SK-N-SH treated with all-trans-retinoic acid at 6 μM for 48 hours (cell line): ENCODE measurements around the gene ASS1.

Experiments used
- ATAC-seq: fragments of 200-7000 bp; cut with Tn5 transposase; 3 replicates; pipeline ENCODE4 v1.9.1; 2020; ENCODE audit warnings: mild to moderate bottlenecking, moderate library complexity
- ARNTL ChIP-seq: fragments of 450-650 bp; formaldehyde crosslinking; IDR thresholded peaks from 2 replicates; pipeline ENCODE4 v1.5.0; 2020; ENCODE audit warnings: low read depth, mild to moderate bottlenecking, moderate library complexity, borderline replicate concordance
- BACH2 ChIP-seq: fragments of 250-450 bp; sonication (Bioruptor Pico); IDR thresholded peaks from 2 replicates; pipeline ENCODE4 v1.9.0; 2021; ENCODE audit warnings: mild to moderate bottlenecking, borderline replicate concordance
- CSDC2 ChIP-seq: fragments of 250-450 bp; sonication (Bioruptor Pico); IDR thresholded peaks from 2 replicates; pipeline ENCODE4 v1.5.0; 2020; ENCODE audit warnings: mild to moderate bottlenecking, moderate library complexity
- GLIS3 ChIP-seq: fragments of 250-450 bp; sonication (Bioruptor Pico); IDR thresholded peaks from 2 replicates; pipeline ENCODE4 v1.5.0; 2020; ENCODE audit warnings: mild to moderate bottlenecking, moderate library complexity
- OSR1 ChIP-seq: fragments of 250-450 bp; sonication (Bioruptor Pico); IDR thresholded peaks from 2 replicates; pipeline ENCODE4 v1.8.0; 2022; ENCODE audit warnings: moderate library complexity, mild to moderate bottlenecking, inconsistent platforms
- PPARA ChIP-seq: fragments of 250-450 bp; sonication (Bioruptor Pico); IDR thresholded peaks from 2 replicates; pipeline ENCODE4 v1.5.0; 2020; ENCODE audit warnings: mild to moderate bottlenecking, borderline replicate concordance
- RARB ChIP-seq: fragments of 250-450 bp; sonication (Bioruptor Pico); IDR thresholded peaks from 2 replicates; pipeline ENCODE4 v1.8.0; 2021; ENCODE audit warnings: mild to moderate bottlenecking, moderate library complexity
- SNAI2 ChIP-seq: fragments of 250-450 bp; sonication (Bioruptor Pico); IDR thresholded peaks from 2 replicates; pipeline ENCODE4 v1.5.0; 2020; ENCODE audit warnings: mild to moderate bottlenecking, moderate library complexity
- TCF4 ChIP-seq: fragments of 250-450 bp; sonication (Bioruptor Pico); IDR thresholded peaks from 2 replicates; pipeline ENCODE4 v1.8.0; 2021; ENCODE audit warnings: mild to moderate bottlenecking, moderate library complexity, borderline replicate concordance
- TOX ChIP-seq: fragments of 250-450 bp; sonication (Bioruptor Pico); IDR thresholded peaks from 2 replicates; pipeline ENCODE4 v1.8.0; 2021; ENCODE audit warnings: mild to moderate bottlenecking, moderate library complexity, borderline replicate concordance
- ZC3H10 ChIP-seq: fragments of 250-450 bp; sonication (Bioruptor Pico); IDR thresholded peaks from 2 replicates; pipeline ENCODE4 v1.5.1; 2021; ENCODE audit warnings: mild to moderate bottlenecking, moderate library complexity
- ZFP3 ChIP-seq: fragments of 250-450 bp; sonication (Bioruptor Pico); IDR thresholded peaks from 2 replicates; pipeline ENCODE4 v1.5.0; 2020; ENCODE audit warnings: mild to moderate bottlenecking, moderate library complexity
- ZFP30 ChIP-seq: fragments of 450-650 bp; formaldehyde crosslinking; IDR thresholded peaks from 2 replicates; pipeline ENCODE4 v1.5.0; 2022; ENCODE audit warnings: mild to moderate bottlenecking, moderate library complexity
- ZNF70 ChIP-seq: fragments of 450-650 bp; formaldehyde crosslinking; IDR thresholded peaks from 2 replicates; pipeline ENCODE4 v1.5.0; 2020; ENCODE audit warnings: mild to moderate bottlenecking, moderate library complexity
- ZNF8 ChIP-seq: fragments of 450-650 bp; formaldehyde crosslinking; IDR thresholded peaks from 2 replicates; pipeline ENCODE4 v1.5.0; 2020; ENCODE audit warnings: mild to moderate bottlenecking, moderate library complexity
- TF ChIP-seq, protein P1 (sequence below): fragments of 250-450 bp; sonication (Bioruptor Pico); IDR thresholded peaks from 2 replicates; pipeline ENCODE4 v1.8.0; 2020; ENCODE audit warnings: mild to moderate bottlenecking, moderate library complexity, borderline replicate concordance
- TF ChIP-seq, protein P2 (sequence below): fragments of 250-450 bp; sonication (Bioruptor Pico); IDR thresholded peaks from 2 replicates; pipeline ENCODE4 v1.8.0; 2021; ENCODE audit warnings: low read depth, mild to moderate bottlenecking, moderate library complexity, borderline replicate concordance
- TF ChIP-seq, protein P3 (sequence below): fragments of 250-450 bp; sonication (Bioruptor Pico); IDR thresholded peaks from 2 replicates; pipeline ENCODE4 v1.5.0; 2020; ENCODE audit warnings: mild to moderate bottlenecking, moderate library complexity
- TF ChIP-seq, protein P4 (sequence below): fragments of 250-450 bp; sonication (Bioruptor Pico); IDR thresholded peaks from 2 replicates; pipeline ENCODE4 v1.5.1; 2020; ENCODE audit warnings: low read depth, mild to moderate bottlenecking, moderate library complexity

ASS1 gene

DNA sequence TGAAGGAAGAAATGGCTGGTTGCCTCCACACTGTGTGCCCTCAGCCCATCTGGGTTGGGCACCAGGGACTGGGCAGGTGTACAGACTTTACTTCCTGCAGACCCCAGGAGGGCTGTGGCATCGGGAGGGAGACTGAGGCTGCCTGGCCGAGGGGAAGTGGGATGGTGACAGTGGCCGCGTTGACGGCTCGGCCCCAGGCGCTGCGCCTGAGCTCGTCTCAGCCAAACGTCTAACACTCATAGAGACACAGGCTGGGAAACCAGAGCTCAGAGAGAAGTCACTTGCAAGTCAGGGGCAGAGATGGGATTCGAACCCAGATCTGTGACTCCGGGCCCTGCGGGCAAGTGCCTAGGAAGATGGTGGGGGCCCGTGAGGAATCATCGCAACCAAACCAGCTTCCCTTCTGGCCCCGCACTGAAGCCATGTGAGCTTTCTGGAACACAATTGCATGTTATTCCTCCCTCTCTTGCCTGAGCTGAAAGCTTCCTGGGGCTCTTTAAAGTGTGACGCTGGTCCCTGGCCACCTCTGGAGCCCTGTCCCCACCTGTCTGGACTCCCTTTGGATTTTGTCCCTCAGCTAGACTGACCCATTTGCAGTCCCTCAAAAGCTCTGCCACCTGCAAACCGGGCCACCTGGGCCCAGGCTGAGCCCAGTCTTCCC is 81.6 kb downstream of the ASS1 start (continued):
- TF ChIP-seq, protein P1, sequence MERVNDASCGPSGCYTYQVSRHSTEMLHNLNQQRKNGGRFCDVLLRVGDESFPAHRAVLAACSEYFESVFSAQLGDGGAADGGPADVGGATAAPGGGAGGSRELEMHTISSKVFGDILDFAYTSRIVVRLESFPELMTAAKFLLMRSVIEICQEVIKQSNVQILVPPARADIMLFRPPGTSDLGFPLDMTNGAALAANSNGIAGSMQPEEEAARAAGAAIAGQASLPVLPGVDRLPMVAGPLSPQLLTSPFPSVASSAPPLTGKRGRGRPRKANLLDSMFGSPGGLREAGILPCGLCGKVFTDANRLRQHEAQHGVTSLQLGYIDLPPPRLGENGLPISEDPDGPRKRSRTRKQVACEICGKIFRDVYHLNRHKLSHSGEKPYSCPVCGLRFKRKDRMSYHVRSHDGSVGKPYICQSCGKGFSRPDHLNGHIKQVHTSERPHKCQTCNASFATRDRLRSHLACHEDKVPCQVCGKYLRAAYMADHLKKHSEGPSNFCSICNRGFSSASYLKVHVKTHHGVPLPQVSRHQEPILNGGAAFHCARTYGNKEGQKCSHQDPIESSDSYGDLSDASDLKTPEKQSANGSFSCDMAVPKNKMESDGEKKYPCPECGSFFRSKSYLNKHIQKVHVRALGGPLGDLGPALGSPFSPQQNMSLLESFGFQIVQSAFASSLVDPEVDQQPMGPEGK (CRISPR knock-in tag) = no peak
- TF ChIP-seq, protein P2, sequence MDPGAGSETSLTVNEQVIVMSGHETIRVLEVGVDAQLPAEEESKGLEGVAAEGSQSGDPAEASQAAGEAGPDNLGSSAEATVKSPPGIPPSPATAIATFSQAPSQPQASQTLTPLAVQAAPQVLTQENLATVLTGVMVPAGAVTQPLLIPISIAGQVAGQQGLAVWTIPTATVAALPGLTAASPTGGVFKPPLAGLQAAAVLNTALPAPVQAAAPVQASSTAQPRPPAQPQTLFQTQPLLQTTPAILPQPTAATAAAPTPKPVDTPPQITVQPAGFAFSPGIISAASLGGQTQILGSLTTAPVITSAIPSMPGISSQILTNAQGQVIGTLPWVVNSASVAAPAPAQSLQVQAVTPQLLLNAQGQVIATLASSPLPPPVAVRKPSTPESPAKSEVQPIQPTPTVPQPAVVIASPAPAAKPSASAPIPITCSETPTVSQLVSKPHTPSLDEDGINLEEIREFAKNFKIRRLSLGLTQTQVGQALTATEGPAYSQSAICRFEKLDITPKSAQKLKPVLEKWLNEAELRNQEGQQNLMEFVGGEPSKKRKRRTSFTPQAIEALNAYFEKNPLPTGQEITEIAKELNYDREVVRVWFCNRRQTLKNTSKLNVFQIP = no peak
- TF ChIP-seq, all 23 proteins: peak for 0

DNA sequence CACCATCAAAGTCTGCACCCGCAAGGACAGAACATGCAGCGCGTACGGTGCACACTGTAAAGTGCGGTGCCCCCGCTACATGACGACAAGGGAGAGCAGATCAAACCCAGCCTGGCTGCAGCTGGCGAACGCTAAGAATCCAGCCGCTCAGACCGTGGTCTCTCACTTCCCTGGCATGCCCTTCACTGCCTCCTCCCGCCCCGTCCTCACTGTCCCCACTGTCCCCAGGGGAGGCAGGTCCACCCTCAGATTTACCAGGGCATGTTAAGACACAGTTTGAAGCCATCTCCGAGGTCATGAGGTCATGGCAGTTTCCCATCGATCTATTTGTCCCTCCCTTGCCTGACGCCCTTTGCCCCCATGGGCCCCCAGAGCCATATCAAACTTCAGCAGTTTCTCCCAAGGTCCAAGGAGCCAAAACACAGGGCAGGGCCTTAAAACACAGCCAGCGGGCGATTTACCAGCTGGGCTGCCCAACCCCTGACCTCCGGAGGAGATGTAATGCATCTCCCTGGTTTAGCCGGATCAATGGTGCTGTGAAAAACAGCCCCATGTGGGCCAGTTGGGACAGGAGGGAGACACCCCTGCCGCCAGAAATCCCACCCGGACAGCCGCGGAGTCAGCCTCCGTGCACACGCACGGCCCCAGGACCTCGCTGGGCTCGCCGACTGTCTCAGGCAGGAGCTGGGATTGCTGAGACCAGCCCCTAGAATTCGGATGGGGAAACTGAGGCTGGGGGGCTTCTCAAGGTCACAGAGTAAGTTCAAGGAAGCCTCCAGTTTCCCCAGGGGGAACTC is 82.3 kb downstream of the ASS1 start:
- TF ChIP-seq, protein P1 (CRISPR knock-in tag) = no peak
- TF ChIP-seq, protein P2 = no peak
- TF ChIP-seq RARB (CRISPR knock-in tag) (no peak), BACH2 (CRISPR knock-in tag) (no peak), GLIS3 (CRISPR knock-in tag) (no peak), ARNTL (CRISPR knock-in tag) (no peak), ZFP30 (CRISPR knock-in tag) (no peak), ZNF8 (CRISPR knock-in tag) (no peak), TOX (CRISPR knock-in tag) (no peak), OSR1 (CRISPR knock-in tag) (no peak), SNAI2 (CRISPR knock-in tag) (no peak)
- TF ChIP-seq, protein P3, sequence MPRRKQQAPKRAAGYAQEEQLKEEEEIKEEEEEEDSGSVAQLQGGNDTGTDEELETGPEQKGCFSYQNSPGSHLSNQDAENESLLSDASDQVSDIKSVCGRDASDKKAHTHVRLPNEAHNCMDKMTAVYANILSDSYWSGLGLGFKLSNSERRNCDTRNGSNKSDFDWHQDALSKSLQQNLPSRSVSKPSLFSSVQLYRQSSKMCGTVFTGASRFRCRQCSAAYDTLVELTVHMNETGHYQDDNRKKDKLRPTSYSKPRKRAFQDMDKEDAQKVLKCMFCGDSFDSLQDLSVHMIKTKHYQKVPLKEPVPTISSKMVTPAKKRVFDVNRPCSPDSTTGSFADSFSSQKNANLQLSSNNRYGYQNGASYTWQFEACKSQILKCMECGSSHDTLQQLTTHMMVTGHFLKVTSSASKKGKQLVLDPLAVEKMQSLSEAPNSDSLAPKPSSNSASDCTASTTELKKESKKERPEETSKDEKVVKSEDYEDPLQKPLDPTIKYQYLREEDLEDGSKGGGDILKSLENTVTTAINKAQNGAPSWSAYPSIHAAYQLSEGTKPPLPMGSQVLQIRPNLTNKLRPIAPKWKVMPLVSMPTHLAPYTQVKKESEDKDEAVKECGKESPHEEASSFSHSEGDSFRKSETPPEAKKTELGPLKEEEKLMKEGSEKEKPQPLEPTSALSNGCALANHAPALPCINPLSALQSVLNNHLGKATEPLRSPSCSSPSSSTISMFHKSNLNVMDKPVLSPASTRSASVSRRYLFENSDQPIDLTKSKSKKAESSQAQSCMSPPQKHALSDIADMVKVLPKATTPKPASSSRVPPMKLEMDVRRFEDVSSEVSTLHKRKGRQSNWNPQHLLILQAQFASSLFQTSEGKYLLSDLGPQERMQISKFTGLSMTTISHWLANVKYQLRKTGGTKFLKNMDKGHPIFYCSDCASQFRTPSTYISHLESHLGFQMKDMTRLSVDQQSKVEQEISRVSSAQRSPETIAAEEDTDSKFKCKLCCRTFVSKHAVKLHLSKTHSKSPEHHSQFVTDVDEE = no peak
- TF ChIP-seq, protein P4, sequence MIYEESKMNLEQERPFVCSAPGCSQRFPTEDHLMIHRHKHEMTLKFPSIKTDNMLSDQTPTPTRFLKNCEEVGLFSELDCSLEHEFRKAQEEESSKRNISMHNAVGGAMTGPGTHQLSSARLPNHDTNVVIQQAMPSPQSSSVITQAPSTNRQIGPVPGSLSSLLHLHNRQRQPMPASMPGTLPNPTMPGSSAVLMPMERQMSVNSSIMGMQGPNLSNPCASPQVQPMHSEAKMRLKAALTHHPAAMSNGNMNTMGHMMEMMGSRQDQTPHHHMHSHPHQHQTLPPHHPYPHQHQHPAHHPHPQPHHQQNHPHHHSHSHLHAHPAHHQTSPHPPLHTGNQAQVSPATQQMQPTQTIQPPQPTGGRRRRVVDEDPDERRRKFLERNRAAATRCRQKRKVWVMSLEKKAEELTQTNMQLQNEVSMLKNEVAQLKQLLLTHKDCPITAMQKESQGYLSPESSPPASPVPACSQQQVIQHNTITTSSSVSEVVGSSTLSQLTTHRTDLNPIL = no peak
- no peak for ATAC-seq

DNA sequence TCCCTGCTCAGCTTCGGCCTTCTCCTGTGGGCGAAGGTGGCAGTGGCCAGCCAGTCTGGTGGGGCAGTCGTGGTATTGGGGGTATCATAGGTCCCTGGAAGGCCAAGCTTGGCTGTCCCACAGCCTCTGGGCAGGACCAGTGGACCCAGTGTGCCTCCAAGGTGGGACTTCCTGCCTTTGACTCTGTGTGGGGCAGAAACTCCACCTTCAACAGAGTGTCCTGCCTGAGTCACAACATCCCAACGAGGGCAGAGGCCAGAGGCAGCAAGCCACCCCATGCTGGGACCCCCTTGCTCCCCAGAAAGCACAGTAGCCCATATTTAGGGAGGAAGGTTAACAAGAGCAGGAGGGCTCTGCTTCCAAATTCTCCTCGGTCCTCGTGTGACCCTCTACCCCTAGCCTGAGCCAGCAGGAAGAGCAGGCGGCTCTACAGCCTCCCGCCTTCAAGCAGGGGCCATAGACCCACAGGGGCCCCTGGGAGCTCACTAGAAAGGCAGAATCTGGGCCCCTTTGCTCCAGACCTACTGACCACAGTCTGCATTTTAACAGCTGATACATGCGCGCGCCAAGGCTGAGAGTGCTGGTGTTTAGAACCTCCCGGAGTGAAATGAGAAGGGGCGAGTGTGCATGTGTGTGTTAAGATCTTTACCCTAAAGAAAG is 83.0 kb downstream of the ASS1 start:
- TF ChIP-seq ZC3H10 (CRISPR knock-in tag) (no peak), GLIS3 (CRISPR knock-in tag) (no peak), CSDC2 (CRISPR knock-in tag) (no peak), SNAI2 (CRISPR knock-in tag) (no peak), TCF4 (CRISPR knock-in tag) (no peak), ZNF70 (CRISPR knock-in tag) (no peak), ZFP3 (no peak), PPARA (CRISPR knock-in tag) (no peak)
- TF ChIP-seq, protein P3 = no peak
- TF ChIP-seq, all 23 proteins: peak for 0
- ATAC-seq = no peak
